ENCODE results near the gene TSC22D2.

GRCh38 chr3:150412561-150413231, 4.6 kb downstream of the TSC22D2 start:
- TF ChIP-seq TCF4 (CRISPR knock-in tag; IDR thresholded peaks at IDR 0.05; ENCODE audit: borderline replicate concordance) (no peak), ZFP3 (CRISPR knock-in tag; IDR thresholded peaks at IDR 0.05) (no peak), ZNF565 (CRISPR knock-in tag; conservative IDR thresholded peaks at IDR 0.05; ENCODE audit: low read depth) (no peak), TSHZ2 (CRISPR knock-in tag; IDR thresholded peaks at IDR 0.05) (no peak), PATZ1 (CRISPR knock-in tag; IDR thresholded peaks at IDR 0.05; ENCODE audit: borderline replicate concordance) (no peak), CSDC2 (CRISPR knock-in tag; IDR thresholded peaks at IDR 0.05) (no peak), ZFP30 (CRISPR knock-in tag; IDR thresholded peaks at IDR 0.05) (no peak), ZC3H10 (CRISPR knock-in tag; IDR thresholded peaks at IDR 0.05) (no peak), RARB (CRISPR knock-in tag; IDR thresholded peaks at IDR 0.05) (no peak), GLIS3 (CRISPR knock-in tag; IDR thresholded peaks at IDR 0.05) (no peak), ISL1 (CRISPR knock-in tag; IDR thresholded peaks at IDR 0.05) (no peak), PPARA (CRISPR knock-in tag; IDR thresholded peaks at IDR 0.05; ENCODE audit: borderline replicate concordance) (no peak)
- TF ChIP-seq, protein P1, sequence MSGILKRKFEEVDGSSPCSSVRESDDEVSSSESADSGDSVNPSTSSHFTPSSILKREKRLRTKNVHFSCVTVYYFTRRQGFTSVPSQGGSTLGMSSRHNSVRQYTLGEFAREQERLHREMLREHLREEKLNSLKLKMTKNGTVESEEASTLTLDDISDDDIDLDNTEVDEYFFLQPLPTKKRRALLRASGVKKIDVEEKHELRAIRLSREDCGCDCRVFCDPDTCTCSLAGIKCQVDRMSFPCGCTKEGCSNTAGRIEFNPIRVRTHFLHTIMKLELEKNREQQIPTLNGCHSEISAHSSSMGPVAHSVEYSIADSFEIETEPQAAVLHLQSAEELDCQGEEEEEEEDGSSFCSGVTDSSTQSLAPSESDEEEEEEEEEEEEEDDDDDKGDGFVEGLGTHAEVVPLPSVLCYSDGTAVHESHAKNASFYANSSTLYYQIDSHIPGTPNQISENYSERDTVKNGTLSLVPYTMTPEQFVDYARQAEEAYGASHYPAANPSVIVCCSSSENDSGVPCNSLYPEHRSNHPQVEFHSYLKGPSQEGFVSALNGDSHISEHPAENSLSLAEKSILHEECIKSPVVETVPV (CRISPR knock-in tag; IDR thresholded peaks at IDR 0.05), result no peak
- TF ChIP-seq, protein P2, sequence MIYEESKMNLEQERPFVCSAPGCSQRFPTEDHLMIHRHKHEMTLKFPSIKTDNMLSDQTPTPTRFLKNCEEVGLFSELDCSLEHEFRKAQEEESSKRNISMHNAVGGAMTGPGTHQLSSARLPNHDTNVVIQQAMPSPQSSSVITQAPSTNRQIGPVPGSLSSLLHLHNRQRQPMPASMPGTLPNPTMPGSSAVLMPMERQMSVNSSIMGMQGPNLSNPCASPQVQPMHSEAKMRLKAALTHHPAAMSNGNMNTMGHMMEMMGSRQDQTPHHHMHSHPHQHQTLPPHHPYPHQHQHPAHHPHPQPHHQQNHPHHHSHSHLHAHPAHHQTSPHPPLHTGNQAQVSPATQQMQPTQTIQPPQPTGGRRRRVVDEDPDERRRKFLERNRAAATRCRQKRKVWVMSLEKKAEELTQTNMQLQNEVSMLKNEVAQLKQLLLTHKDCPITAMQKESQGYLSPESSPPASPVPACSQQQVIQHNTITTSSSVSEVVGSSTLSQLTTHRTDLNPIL (CRISPR knock-in tag; IDR thresholded peaks at IDR 0.05; ENCODE audit: low read depth), result no peak
